Left lung (tissue), 10 donors: ENCODE data around the gene HSD11B1L. TPM values are rescaled to one million over a fixed set of nuclear protein-coding genes. Genes with fewer than 3 reads are reported as not detected.

Source experiments
- ATAC-seq: fragments of 200-7000 bp; cut with Tn5 transposase; one replicate; pipeline ENCODE4 v1.9.1; 2020; ENCODE audit warnings: moderate library complexity
- DNase-seq, 4 donors: peaks; one replicate each; pipeline ENCODE4 v3.0.0-alpha.2; 2013 to 2020
- H3K27ac ChIP-seq, 2 donors: fragments of 200-600 bp; sonication (generic) in 1 of 2; one replicate each; pipeline versions ENCODE4 v1.5.0 to v1.8.0; 2020 to 2021
- H3K27me3 ChIP-seq, 2 donors: fragments of 200-600 bp; sonication (generic) in 1 of 2; one replicate each; pipeline versions ENCODE4 v1.5.0 to v1.8.0; 2020 to 2021
- H3K36me3 ChIP-seq, 2 donors: fragments of 200-600 bp; sonication (generic) in 1 of 2; one replicate each; pipeline versions ENCODE4 v1.5.0 to v1.8.0; 2020 to 2021
- H3K4me1 ChIP-seq, 2 donors: fragments of 200-600 bp; one replicate each; pipeline ENCODE4 v1.8.0; 2021
- H3K4me3 ChIP-seq, 2 donors: fragments of 200-600 bp; sonication (generic) in 1 of 2; one replicate each; pipeline versions ENCODE4 v1.5.0 to v1.8.0; 2020 to 2021; ENCODE audit warnings: mild to moderate bottlenecking in 1 of 2
- H3K9me3 ChIP-seq, 2 donors: fragments of 200-600 bp; sonication (generic) in 1 of 2; one replicate each; pipeline versions ENCODE4 v1.5.0 to v1.8.0; 2020 to 2021
- intact Hi-C, 2 donors: fragments of 100-400 bp; cut with DNase I; formaldehyde crosslinking; loops; one replicate each; pipeline versions ENCODE4 v1.11.2 to v1.14.2; 2022
- polyA plus RNA-seq, 6 donors: library from polyadenylated mRNA; unstranded; fragments of 120-200 nt; gene quantifications; one replicate each; pipeline ENCODE4 v1.2.1, GENCODE V29; 2013; ENCODE audit not compliant: insufficient read length in 6 of 6
- total RNA-seq, 2 donors: library from RNA; stranded (reverse); fragmentation: NEBNext Ultra II Directional; extraction: Animal tissue kit (Norgen Biotek cat#: 25700); gene quantifications; one replicate each; pipeline ENCODE4 v1.2.1, GENCODE V29; 2021
- TF ChIP-seq, protein P1 (sequence below), 2 donors: fragments of 200-600 bp; sonication (generic) in 1 of 2; IDR thresholded peaks; one replicate each; pipeline versions ENCODE4 v1.5.0 to v1.8.0; 2021; ENCODE audit warnings: antibody characterized with exemption in 2 of 2
- donor health status: DM: no; HTN: yes; CAD: no.
- donor health status: DM: no; HTN: no; CAD: no.

Gene HSD11B1L
- total and polyA plus RNA-seq, 8 donors: 5.8 to 12.2 (median 7.9) TPM

DNA sequence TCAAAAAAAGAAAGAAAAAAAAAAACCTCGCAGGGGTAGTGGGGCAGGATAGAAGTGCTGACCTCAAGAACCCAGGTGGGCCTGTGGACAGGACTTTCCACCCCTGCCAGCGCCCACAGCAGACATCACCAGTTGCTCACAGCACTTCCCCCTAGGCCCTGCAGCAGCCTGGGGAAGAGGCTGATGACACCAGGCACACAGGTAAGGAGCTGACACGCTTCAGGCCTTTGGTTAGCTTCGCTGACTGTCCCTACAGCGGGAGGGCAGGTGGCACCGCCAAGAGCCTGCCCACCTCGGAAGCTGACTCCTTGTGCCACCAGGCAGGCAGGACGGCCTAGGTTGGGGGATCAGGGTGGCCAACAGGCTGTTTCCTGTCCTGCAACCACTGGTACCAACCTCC is 30.2 kb downstream of the HSD11B1L start:
- intact Hi-C loops: no loop called here

DNA sequence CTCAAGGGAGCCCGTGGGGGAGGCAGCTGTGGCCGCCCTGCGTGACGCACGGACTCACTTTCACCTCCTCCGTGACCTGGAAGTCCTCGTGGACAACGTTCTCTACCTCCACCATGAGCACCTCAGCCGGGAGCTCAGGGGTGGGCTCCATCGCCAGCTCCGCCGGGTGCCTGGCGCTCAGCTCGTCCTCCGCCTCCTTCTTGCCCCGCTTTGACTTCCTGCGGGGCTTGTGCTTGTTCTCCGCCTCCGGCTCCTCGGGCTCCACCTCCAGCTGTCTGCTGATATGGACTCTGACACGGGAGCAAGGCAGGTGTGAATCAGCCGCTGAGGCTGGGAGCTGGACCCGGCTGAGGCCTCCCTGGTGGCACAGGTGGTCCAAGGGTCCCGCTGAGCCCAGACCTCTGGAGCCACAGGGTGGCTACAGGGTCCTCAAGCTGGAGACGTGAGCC is 30.9 kb downstream of the HSD11B1L start:
- Histone ChIP-seq H3K27me3 (no peaks in the 10 kb centered on the region), H3K36me3 (peaks cover 0 to 77% of the 10 kb centered on the region in 2 donors), H3K4me3 (no peak overlapping the region), H3K9me3 (no peaks in the 10 kb centered on the region), H3K27ac (no peak overlapping the region), H3K4me1 (peaks cover 0 to 6% of the 10 kb centered on the region in 2 donors)
- intact Hi-C loops: no loop called here
- TF ChIP-seq, protein P1, sequence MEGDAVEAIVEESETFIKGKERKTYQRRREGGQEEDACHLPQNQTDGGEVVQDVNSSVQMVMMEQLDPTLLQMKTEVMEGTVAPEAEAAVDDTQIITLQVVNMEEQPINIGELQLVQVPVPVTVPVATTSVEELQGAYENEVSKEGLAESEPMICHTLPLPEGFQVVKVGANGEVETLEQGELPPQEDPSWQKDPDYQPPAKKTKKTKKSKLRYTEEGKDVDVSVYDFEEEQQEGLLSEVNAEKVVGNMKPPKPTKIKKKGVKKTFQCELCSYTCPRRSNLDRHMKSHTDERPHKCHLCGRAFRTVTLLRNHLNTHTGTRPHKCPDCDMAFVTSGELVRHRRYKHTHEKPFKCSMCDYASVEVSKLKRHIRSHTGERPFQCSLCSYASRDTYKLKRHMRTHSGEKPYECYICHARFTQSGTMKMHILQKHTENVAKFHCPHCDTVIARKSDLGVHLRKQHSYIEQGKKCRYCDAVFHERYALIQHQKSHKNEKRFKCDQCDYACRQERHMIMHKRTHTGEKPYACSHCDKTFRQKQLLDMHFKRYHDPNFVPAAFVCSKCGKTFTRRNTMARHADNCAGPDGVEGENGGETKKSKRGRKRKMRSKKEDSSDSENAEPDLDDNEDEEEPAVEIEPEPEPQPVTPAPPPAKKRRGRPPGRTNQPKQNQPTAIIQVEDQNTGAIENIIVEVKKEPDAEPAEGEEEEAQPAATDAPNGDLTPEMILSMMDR (IDR thresholded peaks at IDR 0.05): no peak
- ATAC-seq (no peak), DNase-seq (peak in 1 of 4 donors; percentile 68)

More for the DNA sequence above, 30.2 kb downstream of the HSD11B1L start:
- Histone ChIP-seq H3K4me3 (no peak overlapping the region), H3K9me3 (no peaks in the 10 kb centered on the region), H3K27me3 (no peaks in the 10 kb centered on the region), H3K36me3 (peaks cover 0 to 84% of the 10 kb centered on the region in 2 donors), H3K4me1 (no peaks in the 10 kb centered on the region), H3K27ac (no peak overlapping the region)
- no peak for ATAC-seq
- TF ChIP-seq, protein P1 (IDR thresholded peaks at IDR 0.05): no peak
- DNase-seq: peak in 1 of 4 donors; percentile 29

DNA sequence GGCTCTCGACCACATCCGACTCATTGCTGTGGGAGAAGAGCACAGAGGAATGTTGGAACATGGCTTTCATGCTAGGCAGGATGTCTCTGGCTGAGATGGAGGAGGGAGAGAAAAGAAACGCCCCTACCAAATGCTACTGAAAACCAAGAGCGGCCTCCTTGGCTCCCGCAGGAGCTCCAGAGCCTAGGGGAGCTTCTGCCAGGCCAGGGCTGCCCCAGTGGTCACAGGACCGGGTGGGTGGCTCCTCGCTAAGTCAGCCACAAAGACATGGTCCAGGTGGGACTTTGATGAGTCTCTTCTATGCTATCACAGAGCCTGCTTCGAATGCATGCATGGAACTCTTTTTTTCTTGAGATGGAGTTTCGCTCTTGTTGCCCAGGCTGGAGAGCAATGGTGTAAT is 32.4 kb downstream of the HSD11B1L start:
- intact Hi-C loops: no loop called here
- DNase-seq (peak in 1 of 4 donors; percentile 40), ATAC-seq (no peak)
- TF ChIP-seq, protein P1 (IDR thresholded peaks at IDR 0.05): no peak
- Histone ChIP-seq H3K4me3 (no peak overlapping the region), H3K27ac (no peak overlapping the region), H3K4me1 (peaks cover 3 to 18% of the 10 kb centered on the region in 2 donors), H3K27me3 (no peaks in the 10 kb centered on the region), H3K36me3 (peaks cover 0 to 71% of the 10 kb centered on the region in 2 donors), H3K9me3 (no peaks in the 10 kb centered on the region)

DNA sequence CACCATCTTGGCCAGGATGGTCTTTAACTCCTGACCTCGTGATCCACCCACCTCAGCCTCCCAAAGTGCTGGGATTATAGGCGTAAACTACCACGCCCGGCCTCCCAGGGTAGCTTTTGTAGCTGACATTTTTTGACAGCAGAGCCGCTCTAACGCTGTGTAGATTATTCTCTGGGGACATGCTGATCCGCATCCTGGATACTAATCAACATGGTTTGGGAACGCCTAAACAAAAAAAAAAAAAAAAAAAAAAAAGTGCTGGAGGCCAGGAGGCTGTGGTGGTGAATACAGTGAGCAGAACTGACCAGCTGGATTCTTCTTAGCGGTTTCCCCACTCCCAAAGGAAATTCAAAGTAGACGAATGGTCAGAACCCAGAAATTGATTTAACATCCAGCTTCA is 34.0 kb downstream of the HSD11B1L start:
- TF ChIP-seq, protein P1 (IDR thresholded peaks at IDR 0.05): no peak
- Histone ChIP-seq H3K4me3 (no peak overlapping the region), H3K27ac (no peak overlapping the region), H3K4me1 (peaks cover 13 to 30% of the 10 kb centered on the region in 2 donors), H3K27me3 (no peaks in the 10 kb centered on the region), H3K36me3 (peaks cover 0 to 55% of the 10 kb centered on the region in 2 donors), H3K9me3 (no peaks in the 10 kb centered on the region)
- ATAC-seq (no peak), DNase-seq (no peak)
- intact Hi-C loops: no loop called here

DNA sequence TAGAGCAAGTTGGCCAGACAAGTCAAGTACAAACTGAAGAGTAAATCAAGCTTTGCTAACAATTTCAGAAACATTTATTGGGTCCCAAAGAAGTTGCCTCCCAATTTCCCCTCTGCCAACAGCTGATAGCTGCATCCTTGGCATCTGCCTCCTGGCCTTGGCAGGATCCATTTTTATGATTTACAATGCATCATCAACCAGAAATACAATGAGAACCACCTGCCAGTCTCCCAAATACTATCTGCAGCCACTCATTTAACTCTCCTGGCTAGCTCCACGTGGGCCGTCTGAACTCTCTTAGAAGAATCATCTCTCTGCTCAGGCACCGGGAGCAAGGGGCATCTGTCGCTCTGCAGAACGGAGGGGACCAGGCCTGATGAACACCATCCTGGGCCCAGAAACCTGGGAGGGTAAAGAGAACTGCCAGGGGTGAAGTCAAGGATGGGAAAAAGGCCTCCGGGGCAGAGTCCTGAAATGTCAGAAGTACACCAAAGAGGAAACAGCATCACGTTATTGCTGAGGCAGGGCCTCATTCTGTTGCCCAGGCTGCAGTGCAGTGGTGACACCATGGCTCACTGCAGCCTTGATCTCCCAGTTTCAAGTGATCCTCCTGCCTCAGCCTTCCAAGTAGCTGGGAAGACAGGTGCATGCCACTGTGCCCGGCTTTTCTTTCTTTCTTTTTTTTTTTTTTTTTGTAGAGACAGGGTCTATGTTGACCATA is 36.5 kb downstream of the HSD11B1L start:
- H3K9me3 ChIP-seq: no peaks in the 10 kb centered on the region
- intact Hi-C loops: no loop called here
- peaks cover 13 to 33% of the 10 kb centered on the region in 2 donors for H3K4me1 ChIP-seq
- DNase-seq: peak in 1 of 4 donors; percentile 23
- peaks cover 0 to 29% of the 10 kb centered on the region in 2 donors for H3K36me3 ChIP-seq
- TF ChIP-seq, protein P1 (IDR thresholded peaks at IDR 0.05): no peak
- H3K27ac ChIP-seq: no peak overlapping the region
- no peaks in the 10 kb centered on the region for H3K27me3 ChIP-seq
- H3K4me3 ChIP-seq: no peak overlapping the region
- ATAC-seq: no peak
